ENCODE results near the gene HMGA1.
A peak's percentile ranks its signal among the peaks of the same experiment; 100 is the strongest.

HMGA1 gene

GRCh38 chr6:34236443-34237315 lies at the start of gene HMGA1:
Gene HMGA1, plus strand, starts transcription at chr6:34236873. Its CDS starts 3,908 bp downstream, at chr6:34240781.
- DNase-seq, result peak; percentile 90

- peak; percentile 46 to 55 for DNase-seq
Observed at GRCh38 chr6:34189806-34190503, 46.7 kb upstream of the HMGA1 start.

- DNase-seq, result no peak
Observed at GRCh38 chr6:34190504-34191122, 46.1 kb upstream of the HMGA1 start.

- no peak for DNase-seq
Observed at GRCh38 chr6:34194772-34195171, 41.9 kb upstream of the HMGA1 start.

GRCh38 chr6:34195726-34196115 lies 41.0 kb upstream of the HMGA1 start:
- DNase-seq, result no peak

GRCh38 chr6:34196116-34196832 lies 40.4 kb upstream of the HMGA1 start:
- peak; percentile 90 to 92 for DNase-seq

GRCh38 chr6:34196833-34197195 lies 39.9 kb upstream of the HMGA1 start:
- DNase-seq, result no peak

- no peak for DNase-seq
Observed at GRCh38 chr6:34200340-34200971, 36.2 kb upstream of the HMGA1 start.

- no peak for DNase-seq
Observed at GRCh38 chr6:34201455-34202107, 35.1 kb upstream of the HMGA1 start.

GRCh38 chr6:34202329-34203201 lies 34.1 kb upstream of the HMGA1 start:
- DNase-seq, result no peak

- no peak for DNase-seq
Observed at GRCh38 chr6:34204693-34205092, 32.0 kb upstream of the HMGA1 start.

- DNase-seq, result no peak
Observed at GRCh38 chr6:34205466-34205865, 31.2 kb upstream of the HMGA1 start.

- no peak for DNase-seq
Observed at GRCh38 chr6:34205916-34206315, 30.8 kb upstream of the HMGA1 start.

GRCh38 chr6:34206726-34207125 lies 29.9 kb upstream of the HMGA1 start:
- DNase-seq, result no peak

GRCh38 chr6:34207695-34208443 lies 28.8 kb upstream of the HMGA1 start:
- DNase-seq, result peak; percentile 22 to 42

- DNase-seq, result no peak
Observed at GRCh38 chr6:34213772-34214171, 22.9 kb upstream of the HMGA1 start.

GRCh38 chr6:34218691-34219090 lies 18.0 kb upstream of the HMGA1 start:
- no peak for DNase-seq

- no peak for DNase-seq
Observed at GRCh38 chr6:34223381-34223955, 13.2 kb upstream of the HMGA1 start.
